HEK293T (cell line): ENCODE measurements around the gene INTS7.

Experiments used
- CTBP1 ChIP-seq: fragments of 450-650 bp; IDR thresholded peaks from 2 replicates; pipeline ENCODE4 v1.6.1; 2016; ENCODE audit warnings: borderline replicate concordance
- PKNOX1 ChIP-seq: fragments of 450-650 bp; IDR thresholded peaks from 2 replicates; pipeline ENCODE4 v1.6.1; 2016
- SP1 ChIP-seq: fragments of 450-650 bp; IDR thresholded peaks from 2 replicates; pipeline ENCODE4 v1.6.1; 2017

GRCh38 chr1:211932933-211933254 is 102.5 kb downstream of the INTS7 start:
- TF ChIP-seq CTBP1 (no peak), SP1 (no peak), PKNOX1 (no peak)
